Measurements from ENCODE around the gene EBF4.

- TF ChIP-seq CTCF (IDR thresholded peaks at IDR 0.05) (no peak), POLR2A (IDR thresholded peaks at IDR 0.05) (no peak)
These were observed 38.2 kb upstream of the EBF4 start for GRCh38 chr20:2654384-2654822.
